SK-N-SH (cell line): ENCODE measurements around the gene CMTM2. TPM values are rescaled to one million over a fixed set of nuclear protein-coding genes. Genes with fewer than 3 reads are reported as not detected.

Experiments used
- CTCF ChIA-PET: fragments of 300-600, 350-600 bp; formaldehyde crosslinking; extraction: SDS; loops from one replicate; lab custom pipeline; 2021; lab: Yijun Ruan, JAX
- POLR2A ChIA-PET: fragments of 350-600 bp; sonication (Branson Sonifier 250); formaldehyde crosslinking; extraction: SDS; loops from one replicate; lab custom pipeline; 2020; ENCODE audit warnings: antibody characterized with exemption, inconsistent platforms; lab: Yijun Ruan, JAX
- DNase-seq: peaks from one replicate; pipeline ENCODE4 v3.0.0; 2012
- H2AFZ ChIP-seq: fragments of 200-600 bp; sonication (generic); 2 replicates; pipeline ENCODE4 v1.8.1; 2016; ENCODE audit warnings: antibody characterized with exemption, mild to moderate bottlenecking, low read depth
- H3F3A ChIP-seq: fragments of 200-600 bp; sonication (generic); replicated peaks from 2 replicates; pipeline ENCODE3; 2016; ENCODE audit warnings: antibody characterized with exemption, mild to moderate bottlenecking; ENCODE audit not compliant: insufficient read depth
- H3K27ac ChIP-seq, 2 experiments: fragments of 200-500 bp in 1 of 2; fragments of 200-600 bp in 1 of 2; sonication (Bioruptor generic) in 1 of 2; sonication (generic), shearing (Covaris generic) in 1 of 2; 2 replicates each; pipeline versions ENCODE4 v1.5.1 to v1.6.1; 2014 to 2016; ENCODE audit warnings: low read depth in 2 of 2, inconsistent platforms in 1 of 2, low read length in 1 of 2, mild to moderate bottlenecking in 1 of 2, mixed read lengths in 1 of 2
- H3K27me3 ChIP-seq: fragments of 200-600 bp; sonication (generic), shearing (Covaris generic); 2 replicates; pipeline ENCODE4 v1.6.1; 2016; ENCODE audit warnings: mixed run types; ENCODE audit not compliant: insufficient read depth
- H3K36me3 ChIP-seq, 2 experiments: fragments of 200-500 bp in 1 of 2; fragments of 200-600 bp in 1 of 2; sonication (Bioruptor generic) in 1 of 2; sonication (generic) in 1 of 2; replicated peaks in 1 of 2; 2 replicates each; pipeline versions ENCODE3 to v1.5.1; 2014 to 2016; ENCODE audit warnings: low read length in 1 of 2, mild to moderate bottlenecking in 1 of 2; ENCODE audit not compliant: insufficient read depth in 2 of 2, control insufficient read depth in 1 of 2
- H3K4me1 ChIP-seq, 2 experiments: fragments of 200-500 bp in 1 of 2; fragments of 200-600 bp in 1 of 2; sonication (Bioruptor generic) in 1 of 2; sonication (generic), shearing (Covaris generic) in 1 of 2; 2 replicates each; pipeline versions ENCODE4 v1.5.1 to v1.6.1; 2014 to 2016; ENCODE audit warnings: low read depth in 1 of 2, low read length in 1 of 2, mixed run types in 1 of 2; ENCODE audit not compliant: insufficient read depth in 2 of 2, control insufficient read depth in 1 of 2
- H3K4me2 ChIP-seq: fragments of 200-600 bp; sonication (generic), shearing (Covaris generic); 2 replicates; pipeline ENCODE4 v1.6.1; 2017; ENCODE audit warnings: mixed run types
- H3K4me3 ChIP-seq, 2 experiments: fragments of 200-500 bp in 1 of 2; fragments of 200-600 bp in 1 of 2; sonication (Bioruptor generic) in 1 of 2; sonication (generic), shearing (Covaris generic) in 1 of 2; 2 replicates each; pipeline versions ENCODE4 v1.5.1 to v1.8.1; 2014 to 2016; ENCODE audit warnings: low read depth in 2 of 2, inconsistent platforms in 1 of 2, low read length in 1 of 2, mild to moderate bottlenecking in 1 of 2, mixed read lengths in 1 of 2, moderate library complexity in 1 of 2
- H3K79me2 ChIP-seq: fragments of 200-600 bp; sonication (generic); 2 replicates; pipeline ENCODE4 v1.8.1; 2017; ENCODE audit warnings: mild to moderate bottlenecking; ENCODE audit not compliant: insufficient read depth
- H3K9ac ChIP-seq: fragments of 200-600 bp; sonication (generic); 2 replicates; pipeline ENCODE4 v1.6.1; 2017; ENCODE audit warnings: mixed run types
- H3K9me2 ChIP-seq: fragments of 200-600 bp; sonication (generic); 2 replicates; pipeline ENCODE4 v1.6.1; 2017; ENCODE audit warnings: mixed run types
- H3K9me3 ChIP-seq: fragments of 200-600 bp; sonication (generic); 2 replicates; pipeline ENCODE4 v1.6.1; 2017; ENCODE audit warnings: mixed run types, mild to moderate bottlenecking, moderate library complexity
- H4K20me1 ChIP-seq: fragments of 200-600 bp; sonication (generic); 2 replicates; pipeline ENCODE4 v1.6.1; 2017; ENCODE audit warnings: mild to moderate bottlenecking, mixed run types; ENCODE audit not compliant: insufficient read depth
- ELF1 ChIP-seq: IDR thresholded peaks from 2 replicates; pipeline ENCODE4 v1.4.0; 2012
- EZH2phosphoT487 ChIP-seq: fragments of 200-600 bp; sonication (generic); IDR thresholded peaks from 2 replicates; pipeline ENCODE4 v1.6.1; 2017; ENCODE audit warnings: low read depth, mixed run types, mild to moderate bottlenecking, antibody characterized with exemption, moderate library complexity, borderline replicate concordance
- FOSL2 ChIP-seq: IDR thresholded peaks from 2 replicates; pipeline ENCODE4 v1.4.0; 2012; ENCODE audit warnings: low read depth, mild to moderate bottlenecking, moderate library complexity, borderline replicate concordance
- FOXM1 ChIP-seq: IDR thresholded peaks from 2 replicates; pipeline ENCODE4 v1.4.0; 2012; ENCODE audit warnings: low read depth, mild to moderate bottlenecking
- GABPA ChIP-seq: IDR thresholded peaks from 2 replicates; pipeline ENCODE4 v1.4.0; 2012; ENCODE audit warnings: low read depth, mild to moderate bottlenecking
- JUND ChIP-seq: IDR thresholded peaks from 2 replicates; pipeline ENCODE4 v1.4.0; 2012
- NFIC ChIP-seq: IDR thresholded peaks from 2 replicates; pipeline ENCODE4 v1.4.0; 2012; ENCODE audit warnings: borderline replicate concordance
- RFX5 ChIP-seq: IDR thresholded peaks from 2 replicates; pipeline ENCODE4 v1.6.1; 2012; ENCODE audit warnings: mild to moderate bottlenecking, improper control_type of control experiment, low read length
- SIN3A ChIP-seq: IDR thresholded peaks from 2 replicates; pipeline ENCODE4 v1.6.1; 2012; ENCODE audit warnings: low read depth, mild to moderate bottlenecking, low read length, moderate library complexity, borderline replicate concordance
- SMC3 ChIP-seq: IDR thresholded peaks from 2 replicates; pipeline ENCODE4 v1.6.1; 2012; ENCODE audit warnings: low read depth, low read length, improper control_type of control experiment
- USF1 ChIP-seq: IDR thresholded peaks from 2 replicates; pipeline ENCODE4 v1.4.0; 2012; ENCODE audit warnings: low read depth, borderline replicate concordance
- ZBTB33 ChIP-seq: IDR thresholded peaks from 2 replicates; pipeline ENCODE4 v1.4.0; 2012; ENCODE audit warnings: low read depth, borderline replicate concordance
- WGBS: methylation state at CpG from one replicate; pipeline ENCODE4 v1.1.6; 2017; ENCODE audit warnings: low lambda C conversion rate; 5-methylcytosine and 5-hydroxymethylcytosine counted together
- polyA plus RNA-seq, 3 experiments: library from polyadenylated mRNA; depleted of rRNA; stranded (reverse); fragments of >200 nt; gene quantifications; 2 replicates each; pipeline ENCODE4 v1.2.3, GENCODE V29; 2012
- TF ChIP-seq, protein P1 (sequence below): IDR thresholded peaks from 2 replicates; pipeline ENCODE4 v1.6.1; 2012; ENCODE audit warnings: mild to moderate bottlenecking, low read depth, low read length, moderate library complexity
- TF ChIP-seq, protein P2 (sequence below): fragments of 150-350 bp; IDR thresholded peaks from 2 replicates; pipeline ENCODE4 v1.6.1; 2016; ENCODE audit warnings: mild to moderate bottlenecking, low read depth, low read length
- TF ChIP-seq, protein P3 (sequence below): IDR thresholded peaks from 2 replicates; pipeline ENCODE4 v1.4.0; 2012; ENCODE audit warnings: low read depth

The CMTM2 gene
- polyA plus RNA-seq, 1 of the 3 experiments (the other 2 are of a cell fraction): not detected

DNA sequence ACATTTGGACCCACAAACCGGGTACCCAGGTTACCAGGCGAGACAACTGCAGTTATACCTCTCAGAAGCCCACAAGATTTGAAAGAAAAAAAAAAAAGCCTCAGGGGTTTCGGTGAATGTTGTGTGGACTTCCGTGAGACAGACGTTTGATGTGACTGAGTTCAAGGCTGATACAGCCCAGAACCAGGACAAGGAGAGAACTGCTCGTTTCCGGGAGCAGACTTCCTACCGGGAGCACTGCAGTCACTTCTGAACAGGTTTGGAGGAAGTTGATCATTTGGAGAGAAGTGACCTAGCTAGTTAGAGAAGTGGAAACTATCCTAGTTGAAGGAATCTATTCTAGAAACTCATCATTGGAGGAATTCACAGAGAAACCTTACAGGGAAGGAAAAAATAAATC lies 26.0 kb upstream of the CMTM2 start:
- Histone ChIP-seq H3K4me1 (peaks cover 19 to 27% of the 10 kb centered on the region in 2 experiments; a peak in 3 of 4 replicates), H3F3A (peaks cover 3% of the 10 kb centered on the region), H3K9ac (peak overlapping the region; percentile 74; the same call in 1 of the 2 replicates), H3K4me3 (peak overlapping the region; percentile 71 to 78), H4K20me1 (no peaks in the 10 kb centered on the region), H2AFZ (peak overlapping the region; percentile 95; the same call in 1 of the 2 replicates), H3K27me3 (no peaks in the 10 kb centered on the region), H3K79me2 (peaks cover 57% of the 10 kb centered on the region), H3K4me2 (peak overlapping the region; percentile 85), H3K9me3 (no peaks in the 10 kb centered on the region), H3K36me3 (peaks cover 5 to 9% of the 10 kb centered on the region in 2 experiments), H3K27ac (no peak overlapping the region), H3K9me2 (no peaks in the 10 kb centered on the region)
- CTCF ChIA-PET: no interaction called here
- DNase-seq: no peak
- POLR2A ChIA-PET: no interaction called here
- TF ChIP-seq, protein P1, sequence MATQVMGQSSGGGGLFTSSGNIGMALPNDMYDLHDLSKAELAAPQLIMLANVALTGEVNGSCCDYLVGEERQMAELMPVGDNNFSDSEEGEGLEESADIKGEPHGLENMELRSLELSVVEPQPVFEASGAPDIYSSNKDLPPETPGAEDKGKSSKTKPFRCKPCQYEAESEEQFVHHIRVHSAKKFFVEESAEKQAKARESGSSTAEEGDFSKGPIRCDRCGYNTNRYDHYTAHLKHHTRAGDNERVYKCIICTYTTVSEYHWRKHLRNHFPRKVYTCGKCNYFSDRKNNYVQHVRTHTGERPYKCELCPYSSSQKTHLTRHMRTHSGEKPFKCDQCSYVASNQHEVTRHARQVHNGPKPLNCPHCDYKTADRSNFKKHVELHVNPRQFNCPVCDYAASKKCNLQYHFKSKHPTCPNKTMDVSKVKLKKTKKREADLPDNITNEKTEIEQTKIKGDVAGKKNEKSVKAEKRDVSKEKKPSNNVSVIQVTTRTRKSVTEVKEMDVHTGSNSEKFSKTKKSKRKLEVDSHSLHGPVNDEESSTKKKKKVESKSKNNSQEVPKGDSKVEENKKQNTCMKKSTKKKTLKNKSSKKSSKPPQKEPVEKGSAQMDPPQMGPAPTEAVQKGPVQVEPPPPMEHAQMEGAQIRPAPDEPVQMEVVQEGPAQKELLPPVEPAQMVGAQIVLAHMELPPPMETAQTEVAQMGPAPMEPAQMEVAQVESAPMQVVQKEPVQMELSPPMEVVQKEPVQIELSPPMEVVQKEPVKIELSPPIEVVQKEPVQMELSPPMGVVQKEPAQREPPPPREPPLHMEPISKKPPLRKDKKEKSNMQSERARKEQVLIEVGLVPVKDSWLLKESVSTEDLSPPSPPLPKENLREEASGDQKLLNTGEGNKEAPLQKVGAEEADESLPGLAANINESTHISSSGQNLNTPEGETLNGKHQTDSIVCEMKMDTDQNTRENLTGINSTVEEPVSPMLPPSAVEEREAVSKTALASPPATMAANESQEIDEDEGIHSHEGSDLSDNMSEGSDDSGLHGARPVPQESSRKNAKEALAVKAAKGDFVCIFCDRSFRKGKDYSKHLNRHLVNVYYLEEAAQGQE: no peak
- TF ChIP-seq, protein P2, sequence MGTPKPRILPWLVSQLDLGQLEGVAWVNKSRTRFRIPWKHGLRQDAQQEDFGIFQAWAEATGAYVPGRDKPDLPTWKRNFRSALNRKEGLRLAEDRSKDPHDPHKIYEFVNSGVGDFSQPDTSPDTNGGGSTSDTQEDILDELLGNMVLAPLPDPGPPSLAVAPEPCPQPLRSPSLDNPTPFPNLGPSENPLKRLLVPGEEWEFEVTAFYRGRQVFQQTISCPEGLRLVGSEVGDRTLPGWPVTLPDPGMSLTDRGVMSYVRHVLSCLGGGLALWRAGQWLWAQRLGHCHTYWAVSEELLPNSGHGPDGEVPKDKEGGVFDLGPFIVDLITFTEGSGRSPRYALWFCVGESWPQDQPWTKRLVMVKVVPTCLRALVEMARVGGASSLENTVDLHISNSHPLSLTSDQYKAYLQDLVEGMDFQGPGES: no peak
- no peak for TF ChIP-seq RFX5
- TF ChIP-seq, protein P3, sequence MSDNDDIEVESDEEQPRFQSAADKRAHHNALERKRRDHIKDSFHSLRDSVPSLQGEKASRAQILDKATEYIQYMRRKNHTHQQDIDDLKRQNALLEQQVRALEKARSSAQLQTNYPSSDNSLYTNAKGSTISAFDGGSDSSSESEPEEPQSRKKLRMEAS: no peak
- no peak for TF ChIP-seq NFIC
- TF ChIP-seq ELF1: no peak
- TF ChIP-seq ZBTB33: no peak
- TF ChIP-seq FOXM1: no peak
- TF ChIP-seq SIN3A: no peak
- 45% methylated on average over 8 of the region's 8 CpGs for WGBS

- Histone ChIP-seq H3K9me2 (no peaks in the 10 kb centered on the region), H3K4me1 (peaks cover 14 to 25% of the 10 kb centered on the region in 2 experiments; a peak in 3 of 4 replicates), H2AFZ (no peak overlapping the region), H3K36me3 (peaks cover 10 to 17% of the 10 kb centered on the region in 2 experiments), H3K79me2 (peaks cover 62% of the 10 kb centered on the region), H3K4me3 (no peak overlapping the region; a peak in 1 of 4 replicates), H3K9me3 (no peaks in the 10 kb centered on the region), H3K27ac (no peak overlapping the region), H3K4me2 (peak overlapping the region; percentile 85), H4K20me1 (no peaks in the 10 kb centered on the region), H3F3A (peaks cover 1% of the 10 kb centered on the region), H3K27me3 (no peaks in the 10 kb centered on the region), H3K9ac (no peak overlapping the region)
- ChIA-PET CTCF (interaction anchor here (1.0 to 1.7 kb wide), 2 partner anchors 25 to 55 kb away, joined by 3 to 5 read pairs; partner anchors contain the start of gene CMTM2), POLR2A (no interaction called here)
- 93% methylated on average over 3 of the region's 3 CpGs for WGBS
- DNase-seq: no peak
- no peak for TF ChIP-seq JUND
- TF ChIP-seq SMC3: no peak
- TF ChIP-seq, protein P1: no peak
- TF ChIP-seq EZH2phosphoT487: no peak
- TF ChIP-seq GABPA: no peak
- TF ChIP-seq USF1: no peak
- TF ChIP-seq FOSL2: no peak
These were observed 25.2 kb upstream of the CMTM2 start for GRCh38 chr16:66554021-66554420.
